ENCODE results near the gene NECAB2.

DNA sequence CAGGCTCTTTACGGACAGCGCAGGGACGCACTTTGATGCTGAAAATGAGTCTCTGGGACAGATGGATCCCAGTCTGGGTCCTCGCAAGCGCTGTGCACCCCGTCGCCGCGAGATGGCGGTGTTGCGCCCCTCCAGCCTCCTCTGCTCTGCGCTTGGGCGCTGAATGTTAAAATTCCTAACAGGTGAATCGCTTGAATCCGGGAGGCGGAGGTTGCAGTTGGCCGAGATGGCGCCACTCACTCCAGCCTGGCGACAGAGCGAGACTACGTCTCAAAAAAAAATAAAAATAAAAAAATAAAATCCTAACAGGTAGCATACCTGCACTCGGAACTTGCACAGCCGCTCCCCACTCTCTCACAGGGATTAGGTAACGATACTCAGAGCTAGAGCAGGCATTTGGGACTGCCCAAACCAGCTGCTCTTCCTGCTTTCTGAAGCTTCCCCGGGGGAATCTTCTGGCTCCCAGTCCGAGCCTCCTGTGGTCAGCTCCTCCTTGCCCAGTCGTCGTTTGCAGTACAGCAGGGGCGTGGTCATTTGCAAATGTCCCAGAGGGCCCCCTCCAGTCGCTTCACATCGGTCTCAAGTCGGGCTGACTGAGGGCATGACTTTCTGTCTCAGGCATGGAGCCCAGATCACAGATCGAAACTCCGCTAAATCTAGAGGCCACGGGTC lies 41.2 kb upstream of the NECAB2 start:
- TF ChIP-seq, protein P1, sequence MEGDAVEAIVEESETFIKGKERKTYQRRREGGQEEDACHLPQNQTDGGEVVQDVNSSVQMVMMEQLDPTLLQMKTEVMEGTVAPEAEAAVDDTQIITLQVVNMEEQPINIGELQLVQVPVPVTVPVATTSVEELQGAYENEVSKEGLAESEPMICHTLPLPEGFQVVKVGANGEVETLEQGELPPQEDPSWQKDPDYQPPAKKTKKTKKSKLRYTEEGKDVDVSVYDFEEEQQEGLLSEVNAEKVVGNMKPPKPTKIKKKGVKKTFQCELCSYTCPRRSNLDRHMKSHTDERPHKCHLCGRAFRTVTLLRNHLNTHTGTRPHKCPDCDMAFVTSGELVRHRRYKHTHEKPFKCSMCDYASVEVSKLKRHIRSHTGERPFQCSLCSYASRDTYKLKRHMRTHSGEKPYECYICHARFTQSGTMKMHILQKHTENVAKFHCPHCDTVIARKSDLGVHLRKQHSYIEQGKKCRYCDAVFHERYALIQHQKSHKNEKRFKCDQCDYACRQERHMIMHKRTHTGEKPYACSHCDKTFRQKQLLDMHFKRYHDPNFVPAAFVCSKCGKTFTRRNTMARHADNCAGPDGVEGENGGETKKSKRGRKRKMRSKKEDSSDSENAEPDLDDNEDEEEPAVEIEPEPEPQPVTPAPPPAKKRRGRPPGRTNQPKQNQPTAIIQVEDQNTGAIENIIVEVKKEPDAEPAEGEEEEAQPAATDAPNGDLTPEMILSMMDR (IDR thresholded peaks at IDR 0.05; ENCODE audit: control extremely low read depth in 1 of 3, insufficient read depth in 1 of 3, low read depth in 1 of 3, low read length in 3 of 3) = peak; percentile 83 to 96 (median 96)
- TF ChIP-seq RNF2 (IDR thresholded peaks at IDR 0.05; ENCODE audit: borderline replicate concordance, low read depth, low read length, missing control alignments, poor library complexity, severe bottlenecking) = no peak
- no peak for TF ChIP-seq KDM1A (IDR thresholded peaks at IDR 0.05; ENCODE audit: borderline replicate concordance, low read length)
